Measurements from ENCODE around the gene MELK.

MELK gene

DNA sequence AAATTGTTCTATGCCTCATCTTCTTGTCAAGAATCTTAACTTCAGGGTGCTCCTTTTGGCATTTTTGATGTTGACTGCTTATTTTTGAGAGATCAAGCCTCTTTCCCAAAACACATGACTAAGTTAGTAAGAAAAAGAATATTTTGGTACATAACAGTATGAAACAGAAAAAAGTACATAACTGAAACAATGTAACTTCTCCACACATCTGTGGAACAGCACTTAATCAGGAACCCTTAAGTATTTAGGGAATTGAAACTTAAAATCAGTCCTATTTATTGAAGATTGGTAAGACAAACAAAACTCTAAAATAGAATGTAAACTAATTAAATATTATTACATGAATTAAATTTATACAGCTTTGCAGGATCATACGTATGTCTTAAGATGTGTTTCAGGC lies 103.4 kb downstream of the MELK start:
- peak in 2 of 3 donors; percentile 33 to 41 for DNase-seq

DNA sequence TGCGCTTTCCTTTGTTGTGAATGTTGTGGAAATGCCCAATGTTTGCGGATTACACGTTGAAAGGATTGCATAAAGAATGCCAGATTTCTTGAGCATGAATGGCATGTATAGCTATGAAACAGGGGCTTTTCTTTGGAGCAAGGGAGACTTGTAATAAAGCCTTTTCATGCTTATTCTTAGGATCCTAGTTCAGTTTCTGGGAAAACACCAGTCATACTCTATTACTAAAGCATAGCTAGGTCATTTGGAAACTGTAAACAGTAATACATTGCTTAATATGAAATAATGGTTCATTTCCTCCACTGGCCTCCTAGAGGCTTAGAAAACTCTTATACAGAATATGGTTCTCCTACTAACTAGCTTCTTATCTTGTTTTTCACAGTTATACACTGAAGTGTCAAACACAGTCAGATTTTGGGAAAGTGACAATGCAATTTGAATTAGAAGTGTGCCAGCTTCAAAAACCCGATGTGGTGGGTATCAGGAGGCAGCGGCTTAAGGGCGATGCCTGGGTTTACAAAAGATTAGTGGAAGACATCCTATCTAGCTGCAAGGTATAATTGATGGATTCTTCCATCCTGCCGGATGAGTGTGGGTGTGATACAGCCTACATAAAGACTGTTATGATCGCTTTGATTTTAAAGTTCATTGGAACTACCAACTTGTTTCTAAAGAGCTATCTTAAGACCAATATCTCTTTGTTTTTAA lies 104.2 kb downstream of the MELK start:
- peak; percentile 45 to 77 (median 60) for DNase-seq

DNA sequence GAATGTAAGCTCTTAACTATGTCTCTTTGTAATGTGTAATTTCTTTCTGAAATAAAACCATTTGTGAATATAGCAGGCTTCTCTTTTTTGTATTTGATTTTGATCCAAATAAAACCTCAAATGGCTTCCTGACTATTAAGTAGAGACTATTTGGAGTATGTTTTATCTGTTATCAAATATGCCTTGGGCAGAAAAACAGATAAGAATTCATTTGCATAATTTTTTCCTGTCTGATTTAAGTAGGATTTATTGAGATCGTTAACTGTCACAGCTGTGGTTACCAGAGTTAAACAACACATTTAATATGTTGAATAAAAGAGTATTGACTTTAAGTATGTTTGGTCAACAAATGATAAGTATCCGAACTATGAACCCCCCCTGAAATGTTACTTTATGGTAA lies 104.9 kb downstream of the MELK start:
- no peak for DNase-seq

DNA sequence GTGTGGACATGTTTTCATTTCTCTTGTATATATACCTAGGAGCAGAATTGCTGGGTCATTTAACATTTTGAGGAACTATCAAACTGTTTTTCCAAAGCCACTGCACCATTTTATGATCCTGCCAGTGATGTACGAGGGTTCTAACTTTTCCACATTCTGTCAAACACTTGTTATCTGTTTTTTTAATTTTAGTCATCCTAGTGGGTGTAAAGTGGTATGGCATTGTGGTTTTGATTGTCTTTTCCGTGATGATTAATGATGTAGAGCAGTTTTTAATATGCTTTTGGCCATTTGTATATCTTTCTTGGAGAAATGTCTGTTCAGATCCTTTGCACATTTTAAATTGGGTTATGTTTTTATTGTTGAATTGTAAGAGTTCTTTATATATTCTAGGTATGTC lies 107.0 kb downstream of the MELK start:
- DNase-seq, result no peak

DNA sequence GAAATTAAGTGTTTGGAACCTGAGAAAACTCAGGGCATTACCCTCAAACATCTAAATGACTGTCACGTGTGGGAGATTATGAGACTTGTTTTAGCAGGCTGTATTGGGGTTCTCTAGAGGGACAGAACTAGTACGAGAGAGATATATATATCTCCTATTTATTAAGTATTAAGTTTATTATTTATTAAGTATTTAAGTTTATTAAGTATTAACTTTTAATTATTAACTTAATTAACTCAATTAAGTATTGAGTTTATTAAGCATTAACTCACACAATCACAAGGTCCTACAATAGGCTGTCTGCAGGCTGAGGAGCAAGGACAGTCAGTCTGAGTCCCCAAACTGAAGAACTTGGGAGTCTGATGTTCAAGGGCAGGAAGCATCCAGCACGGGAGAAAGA lies 113.8 kb downstream of the MELK start:
- DNase-seq, result no peak

DNA sequence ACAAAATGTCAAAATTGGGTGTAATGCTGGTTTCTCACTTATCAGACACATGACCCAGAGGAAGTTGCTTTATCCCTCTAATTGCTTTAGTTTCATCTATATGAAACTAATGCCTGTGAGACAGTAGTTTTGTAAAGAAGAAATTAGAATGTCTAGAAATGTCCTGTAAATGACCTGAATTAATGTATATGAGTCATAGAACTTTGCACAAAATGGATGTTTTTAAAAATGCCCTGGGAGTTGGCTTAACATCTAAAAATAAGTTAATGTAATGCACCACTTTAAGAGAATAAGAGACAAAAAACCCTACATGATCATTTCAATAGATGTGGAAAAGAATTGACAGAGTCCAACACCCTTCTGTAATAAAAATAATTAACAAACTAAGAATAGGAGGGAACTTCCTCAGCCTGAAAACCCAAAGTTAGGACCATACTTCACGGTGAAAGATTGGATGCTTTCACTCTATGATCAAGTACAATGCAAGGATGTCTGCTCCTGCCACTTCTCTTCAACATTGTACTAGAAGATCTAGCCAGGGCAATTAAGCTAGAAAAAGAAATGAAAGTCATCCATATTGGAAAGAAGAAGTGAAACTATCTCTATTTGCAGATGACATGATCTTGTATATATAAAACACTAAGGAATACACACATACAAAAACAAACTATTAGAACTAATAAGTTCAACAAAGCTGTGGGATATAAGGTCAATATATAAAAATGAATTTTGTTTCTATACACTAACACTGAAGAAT lies 117.9 kb downstream of the MELK start:
- peak; percentile 20 to 65 (median 65) for DNase-seq

DNA sequence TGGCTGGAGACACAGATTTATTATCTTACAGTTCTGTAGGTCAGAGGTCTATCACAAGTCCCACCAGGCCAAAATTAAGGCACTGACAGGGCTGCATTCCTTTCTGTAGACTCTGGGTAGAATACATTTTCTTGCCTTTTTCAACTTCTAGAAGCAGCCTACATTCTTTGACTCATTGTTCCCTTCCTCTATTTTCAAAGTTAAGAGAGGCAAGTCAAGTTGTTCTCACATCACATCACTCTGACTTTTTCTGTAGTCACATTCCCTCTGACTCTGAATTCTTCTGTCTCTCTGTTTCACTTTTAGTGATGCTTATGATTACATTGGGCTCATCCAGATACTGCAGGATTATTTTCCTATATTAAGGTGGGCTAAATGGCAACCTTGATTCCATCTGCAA lies 119.0 kb downstream of the MELK start:
- DNase-seq, result peak; percentile 8 to 50 (median 21)

DNA sequence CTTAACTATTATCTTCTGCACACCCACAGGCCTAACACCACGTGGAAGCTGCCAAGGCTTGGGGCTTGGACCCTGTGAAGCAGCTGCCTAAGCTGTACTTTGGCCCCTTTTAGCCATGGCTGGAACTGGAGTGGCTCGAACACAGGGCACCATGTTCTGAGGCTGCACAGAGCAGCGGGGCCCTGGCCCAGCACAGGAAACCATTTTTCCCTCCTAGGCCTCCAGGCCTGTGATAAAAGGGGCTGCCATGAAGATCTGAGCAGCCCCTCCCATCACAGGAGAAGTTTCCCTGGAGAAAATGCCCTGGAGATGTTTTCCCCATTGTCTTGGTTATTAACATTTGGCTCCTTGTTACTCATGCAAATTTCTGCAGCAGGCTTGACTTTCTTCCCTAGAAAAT lies 126.3 kb downstream of the MELK start:
- DNase-seq, result no peak

DNA sequence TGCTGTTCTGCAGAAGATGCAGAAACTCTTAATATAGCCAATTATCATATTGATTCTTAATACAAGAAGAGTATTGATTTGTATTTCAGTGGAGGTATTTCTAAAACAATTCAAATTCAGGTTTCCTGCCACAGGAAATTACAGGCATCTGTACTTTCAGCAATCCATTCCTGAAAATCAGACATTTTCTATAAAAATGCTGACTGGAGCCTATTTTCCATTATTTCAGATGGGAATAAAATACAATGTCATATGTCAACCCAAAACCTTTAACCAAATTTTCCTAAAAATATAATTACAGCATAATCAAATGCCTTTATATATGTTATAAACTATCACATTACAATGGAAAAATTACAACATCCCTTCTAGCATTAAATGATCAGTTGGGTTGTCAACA lies 131.5 kb downstream of the MELK start:
- DNase-seq, result no peak

DNA sequence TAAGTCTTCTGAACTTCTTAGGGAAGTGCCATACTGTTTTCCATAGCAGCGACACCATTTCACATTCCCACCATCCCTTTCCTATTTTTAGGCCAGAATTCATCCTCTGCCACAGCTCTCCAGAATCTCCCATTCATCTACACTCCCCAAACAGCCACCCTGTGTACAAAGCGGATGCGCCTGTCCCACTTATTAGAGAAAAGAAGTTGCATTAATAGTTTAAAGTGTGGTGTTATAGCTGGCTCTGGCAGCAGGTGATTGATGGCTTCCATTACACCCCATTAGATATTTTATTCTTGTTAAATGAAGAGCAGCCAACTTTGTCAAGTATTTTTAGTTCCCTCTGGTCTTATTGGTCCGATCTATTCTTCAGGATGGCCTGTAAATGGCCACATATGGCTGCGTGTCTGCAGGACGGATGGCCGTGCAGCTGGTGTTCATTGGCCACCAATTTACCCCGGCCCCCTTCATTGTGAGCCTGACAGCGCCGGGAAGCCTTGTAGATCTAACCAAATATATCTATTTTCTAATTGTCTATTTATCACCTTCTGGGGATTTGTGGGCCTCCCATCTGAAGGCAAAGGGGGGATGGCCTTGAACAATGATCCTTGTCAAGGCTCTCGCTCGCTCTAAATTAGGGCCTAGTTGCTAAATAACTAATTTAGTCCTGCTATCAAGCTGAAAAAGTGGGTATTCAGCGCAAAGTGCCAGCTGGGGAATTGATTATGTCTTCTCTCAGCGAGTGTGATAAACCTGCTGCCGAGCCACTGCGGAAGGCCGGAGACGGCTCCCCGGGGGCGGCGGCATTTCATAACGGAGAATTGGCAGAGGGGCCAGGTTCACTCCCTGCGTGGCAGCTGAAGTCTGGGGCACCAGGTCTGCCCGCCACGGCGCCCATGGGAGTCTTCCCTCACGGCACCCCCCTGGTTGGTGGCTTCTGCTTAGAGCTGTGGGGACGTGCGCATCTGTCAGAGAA lies 141.1 kb downstream of the MELK start:
- no peak for DNase-seq

DNA sequence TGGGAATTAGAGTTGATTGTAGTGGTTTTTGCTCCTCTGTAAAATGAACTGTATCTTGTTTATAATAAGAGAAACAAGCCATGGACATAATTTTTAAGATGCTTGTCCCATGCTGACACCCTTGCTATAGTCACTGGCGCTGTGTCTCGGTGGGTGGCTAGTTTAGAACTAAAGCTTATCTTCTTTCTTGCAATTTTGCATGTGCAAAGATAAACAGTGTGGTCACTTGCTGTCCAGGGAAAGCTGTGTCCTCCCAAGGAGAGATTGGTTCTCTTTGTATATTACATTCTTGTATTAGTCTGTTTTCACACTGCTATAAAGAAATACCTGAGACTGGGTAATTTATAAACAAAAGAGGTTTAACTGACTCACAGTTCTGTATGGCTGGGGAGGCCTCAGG lies 143.8 kb downstream of the MELK start:
- no peak for DNase-seq

DNA sequence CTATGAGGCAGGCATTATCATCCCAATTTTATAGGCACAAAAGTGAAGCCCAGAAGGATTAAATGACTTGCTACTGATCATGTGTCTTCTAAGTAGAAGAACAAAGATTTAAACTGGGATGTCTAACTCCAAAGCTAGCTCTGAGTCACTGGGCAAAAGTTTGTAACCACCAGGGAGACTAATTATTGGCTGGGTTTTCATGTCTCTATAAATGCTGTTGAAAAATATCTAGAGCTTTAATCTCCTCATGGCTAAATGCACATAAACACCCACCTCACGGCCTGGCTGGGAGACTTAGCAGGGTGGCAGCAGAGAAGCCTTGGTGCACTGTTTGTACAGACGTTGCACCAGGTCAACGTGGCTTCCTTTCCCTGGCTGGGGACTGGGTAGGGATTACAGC lies 144.6 kb downstream of the MELK start:
- DNase-seq, result no peak

DNA sequence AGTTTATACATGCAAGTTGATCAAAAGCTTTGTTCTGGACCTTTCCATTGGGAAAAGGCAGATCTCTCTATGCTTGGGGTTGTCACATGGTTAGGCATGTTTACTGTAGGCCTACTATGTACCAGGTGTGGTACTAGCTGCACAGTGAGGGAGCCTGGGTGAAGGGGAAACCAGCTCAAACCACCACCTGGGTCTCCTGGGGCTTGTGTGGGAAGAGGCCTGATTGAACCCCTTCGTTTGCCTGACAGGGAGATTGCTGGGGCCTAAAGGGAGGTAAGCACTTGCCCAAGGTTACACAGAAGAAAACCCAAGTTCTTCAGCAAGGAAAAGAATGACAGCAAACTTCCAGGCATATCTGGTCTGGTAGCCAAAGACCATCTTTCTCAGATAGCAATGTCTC lies 145.9 kb downstream of the MELK start:
- no peak for DNase-seq

DNA sequence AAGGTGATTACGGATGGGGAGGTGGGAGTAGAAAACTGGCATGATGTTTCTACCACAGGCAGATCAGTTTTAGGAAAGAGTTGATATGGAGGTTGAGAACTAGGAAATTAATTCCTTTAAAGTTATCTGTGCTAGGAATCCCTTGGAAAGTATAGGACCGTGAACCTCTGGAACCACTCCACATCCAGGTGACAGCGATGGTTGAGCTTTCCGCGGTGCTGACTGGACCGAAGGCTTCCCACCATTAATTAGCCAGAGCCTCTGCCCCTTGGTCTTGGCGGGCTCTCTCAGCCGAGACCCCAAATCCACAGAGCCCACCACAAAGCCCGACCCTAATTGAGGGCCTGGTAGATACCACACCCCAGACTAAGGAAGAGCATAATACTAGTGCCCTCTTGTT lies 147.3 kb downstream of the MELK start:
- no peak for DNase-seq

DNA sequence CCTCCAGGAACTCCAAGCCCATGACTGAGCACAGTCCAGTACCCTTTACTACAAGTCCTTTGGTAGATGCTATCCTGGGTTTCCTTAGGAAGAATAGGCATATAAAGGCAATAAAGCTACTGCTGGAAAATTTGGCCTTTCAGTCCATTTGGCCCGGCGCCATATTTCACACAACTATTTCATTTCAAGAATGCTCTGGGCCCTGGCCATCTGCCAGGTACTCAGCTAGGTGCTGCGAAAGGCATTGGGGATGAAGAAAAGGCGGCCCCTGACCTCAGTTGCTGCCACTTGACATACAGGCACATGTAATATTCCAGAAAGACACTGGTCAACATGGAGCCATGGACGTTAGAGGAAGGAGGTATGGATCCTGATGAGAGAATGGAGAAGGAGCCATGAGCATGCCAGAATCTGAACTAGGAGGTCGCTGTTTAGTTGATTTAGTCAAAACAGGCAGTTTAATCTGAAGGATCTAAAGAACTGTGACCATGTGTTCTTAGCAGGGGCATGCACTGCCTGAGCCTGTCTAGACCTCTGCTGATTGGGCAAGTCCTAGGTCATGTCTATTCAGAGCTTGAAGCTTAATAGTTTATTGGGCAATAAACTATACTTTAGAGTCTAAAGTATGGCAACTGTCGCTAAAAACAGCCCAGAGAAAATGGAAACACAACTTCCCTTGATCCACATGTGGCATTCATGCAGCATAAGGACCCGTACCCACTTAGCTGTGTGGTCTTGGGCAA lies 149.3 kb downstream of the MELK start:
- no peak for DNase-seq

DNA sequence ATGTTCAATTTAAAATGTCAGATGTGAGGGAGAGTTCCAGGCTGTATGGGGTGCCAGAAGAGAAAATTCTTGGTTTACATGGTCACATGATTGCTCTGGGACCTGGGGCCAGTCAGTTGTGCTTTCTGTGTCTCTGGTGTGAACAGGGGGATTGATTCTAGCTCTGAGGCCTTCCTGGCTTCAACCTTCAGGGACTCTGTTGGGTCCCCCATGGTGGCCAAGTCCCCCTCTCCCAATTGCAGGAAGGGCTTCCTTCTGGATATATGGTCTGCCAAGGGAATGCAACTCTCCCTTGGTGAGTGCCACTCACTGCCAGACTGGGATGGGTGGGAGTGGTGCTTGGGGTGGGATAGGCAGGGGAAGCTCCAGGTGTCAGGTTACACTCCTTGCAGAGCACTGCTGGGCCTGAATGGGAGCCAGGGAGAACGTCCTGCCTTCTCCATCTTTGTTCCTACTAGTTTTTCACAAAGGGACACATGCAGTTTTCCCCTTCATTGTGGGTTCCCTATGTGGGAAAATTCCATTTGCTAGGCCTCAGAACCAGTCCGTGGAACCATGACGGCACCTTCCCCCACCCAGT lies 153.2 kb downstream of the MELK start:
- no peak for DNase-seq

Data from suppressor macrophage treated with lipopolysaccharide for 1 hour (primary cell).